ENCODE measurements around the gene ZCCHC9.

The ZCCHC9 gene

DNA sequence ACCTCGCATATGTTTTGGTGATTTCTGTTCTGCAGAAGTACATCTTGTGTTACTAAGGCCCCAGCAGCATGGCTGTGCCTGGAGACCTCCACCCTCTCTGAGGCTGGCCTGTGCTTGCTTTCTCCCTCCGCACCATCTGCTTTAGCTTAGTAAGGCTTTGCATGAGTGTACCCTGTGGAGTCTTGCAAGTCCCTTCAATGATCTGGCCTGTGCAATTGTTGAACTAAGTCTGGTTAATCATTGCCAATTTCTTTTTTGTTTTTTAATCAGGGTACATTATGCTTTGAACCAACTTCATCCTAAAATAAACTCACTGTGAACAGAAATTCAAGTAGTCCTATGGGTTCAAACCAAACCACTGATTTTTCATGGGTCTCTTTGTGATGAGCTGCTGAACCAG lies 60.2 kb downstream of the ZCCHC9 start:
- H3K4me1 ChIP-seq (ENCODE audit: low read length), result no peaks in the 10 kb centered on the region

More for the DNA sequence above, 60.2 kb downstream of the ZCCHC9 start:
- no peak for DNase-seq
- no peak overlapping the region for H3K9ac ChIP-seq (ENCODE audit: low read length)
- H3K9me2 ChIP-seq (replicated peaks; ENCODE audit: insufficient read depth, low read length), result no peaks in the 10 kb centered on the region
- H2AFZ ChIP-seq (ENCODE audit: low read length), result no peak overlapping the region
- H3K27me3 ChIP-seq (replicated peaks; ENCODE audit: insufficient read depth, low read length), result no peaks in the 10 kb centered on the region
- no peaks in the 10 kb centered on the region for H3F3A ChIP-seq (ENCODE audit: insufficient read depth, low read length)
- TF ChIP-seq CTCF (IDR thresholded peaks at IDR 0.05; ENCODE audit: low read length) (no peak), EZH2 (optimal IDR thresholded peaks at IDR 0.05; ENCODE audit: low read depth, low read length) (no peak), EZH2phosphoT487 (IDR thresholded peaks at IDR 0.05; ENCODE audit: low read length) (no peak)
- no peaks in the 10 kb centered on the region for H3K79me2 ChIP-seq (ENCODE audit: low read length)
- H4K20me1 ChIP-seq (ENCODE audit: insufficient read depth, low read length), result no peaks in the 10 kb centered on the region
- H3K4me3 ChIP-seq (ENCODE audit: low read length), result no peak overlapping the region
- H3K4me2 ChIP-seq (ENCODE audit: low read depth, low read length), result no peak overlapping the region
- no peaks in the 10 kb centered on the region for H3K36me3 ChIP-seq (replicated peaks; ENCODE audit: insufficient read depth, low read length)
- H3K9me3 ChIP-seq (replicated peaks; ENCODE audit: insufficient read depth, low read length), result no peaks in the 10 kb centered on the region
- no peak overlapping the region for H3K27ac ChIP-seq (ENCODE audit: low read length)

Measured in MM.1S (cell line).